Activated CD8-positive, alpha-beta memory T cell treated with anti-CD3 and anti-CD28 coated beads for 36 hours (primary cell): ENCODE results near the gene SMYD2. TPM values are rescaled to one million over a fixed set of nuclear protein-coding genes. Genes with fewer than 3 reads are reported as not detected.

Experiments used
- CTCF ChIA-PET: fragments of 350-600 bp; sonication (Branson Sonifier 250); formaldehyde crosslinking; loops from one replicate; lab custom pipeline; 2021; ENCODE audit warnings: antibody characterized with exemption; lab: Charles Lee
- POLR2A ChIA-PET: fragments of 350-600 bp; sonication (Branson Sonifier 250); formaldehyde crosslinking; loops from one replicate; lab custom pipeline; 2021; ENCODE audit warnings: antibody characterized with exemption; lab: Charles Lee
- total RNA-seq, 2 experiments: library from RNA; stranded (reverse); gene quantifications; one replicate each; pipeline ENCODE4 v1.2.3, GENCODE V29; 2021

SMYD2 gene
- total RNA-seq, 2 experiments from 2014 or later = 30.0 to 32.4 TPM

DNA sequence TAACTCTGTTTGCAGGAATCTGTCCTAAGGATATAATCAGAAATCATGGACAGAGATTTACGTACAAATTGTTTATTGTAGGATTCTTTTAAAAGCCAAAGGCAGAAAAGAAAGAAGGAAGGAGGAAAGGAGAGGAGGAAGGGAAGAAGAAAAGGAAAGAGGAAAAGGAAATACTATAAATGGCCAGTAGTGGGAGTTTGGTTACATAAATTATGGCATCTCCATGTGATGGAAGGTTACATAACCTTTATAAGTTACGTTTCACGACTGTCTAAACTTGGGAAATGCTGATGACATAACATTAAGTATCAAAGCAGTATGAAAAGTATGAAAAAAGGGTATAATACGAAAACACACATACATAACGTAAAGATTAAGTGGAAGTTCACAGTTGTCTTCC, 39.0 kb downstream of the SMYD2 start:
- CTCF ChIA-PET = no interaction called here
- POLR2A ChIA-PET = no interaction called here

GRCh38 chr1:214321705-214322453, 40.9 kb downstream of the SMYD2 start:
- ChIA-PET CTCF (interaction anchor here (1.4 to 1.6 kb wide), 2 partner anchors 10 to 60 kb away, joined by 6 read pairs; no protein-coding TSS in a partner anchor), POLR2A (no interaction called here)

- ChIA-PET POLR2A (interaction anchor here (0.7 kb wide), 2 partner anchors 105 to 674 kb away, joined by 3 to 6 read pairs; no protein-coding TSS in a partner anchor), CTCF (interaction anchor here (0.6 to 8.3 kb wide), 3 partner anchors 64 to 1206 kb away, joined by 3 to 125 read pairs (median 8); no protein-coding TSS in a partner anchor)
Measured at GRCh38 chr1:214324896-214325800, 44.2 kb downstream of the SMYD2 start.

DNA sequence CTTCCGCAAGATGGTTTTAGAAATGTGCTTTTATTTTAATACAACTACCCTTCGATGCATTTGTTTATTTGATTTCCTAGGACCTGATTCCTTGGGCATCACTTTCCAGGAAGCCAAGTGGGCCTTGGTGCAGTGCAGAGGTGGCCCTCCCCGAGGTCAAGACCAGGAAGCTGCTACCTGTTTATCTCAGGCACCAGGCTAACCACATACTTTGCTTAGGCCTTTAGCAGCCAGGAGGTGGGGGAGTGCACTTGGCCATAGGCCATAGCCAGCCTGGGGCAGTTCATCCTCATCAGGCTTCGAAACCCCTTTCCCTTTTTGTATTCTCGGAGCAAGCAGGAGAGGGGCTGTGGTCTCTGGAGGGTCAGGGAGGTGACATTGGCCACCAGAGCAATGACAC, 45.4 kb downstream of the SMYD2 start:
- POLR2A ChIA-PET = no interaction called here
- CTCF ChIA-PET = interaction anchor here (1.7 to 8.3 kb wide), 2 partner anchors 55 to 66 kb away, joined by 5 to 125 read pairs; no protein-coding TSS in a partner anchor

- ChIA-PET CTCF (interaction anchor here (1.0 to 8.3 kb wide), 4 partner anchors 9 to 113 kb away, joined by 3 to 125 read pairs (median 6); no protein-coding TSS in a partner anchor), POLR2A (no interaction called here)
Measured at GRCh38 chr1:214327514-214327913, 46.6 kb downstream of the SMYD2 start.

DNA sequence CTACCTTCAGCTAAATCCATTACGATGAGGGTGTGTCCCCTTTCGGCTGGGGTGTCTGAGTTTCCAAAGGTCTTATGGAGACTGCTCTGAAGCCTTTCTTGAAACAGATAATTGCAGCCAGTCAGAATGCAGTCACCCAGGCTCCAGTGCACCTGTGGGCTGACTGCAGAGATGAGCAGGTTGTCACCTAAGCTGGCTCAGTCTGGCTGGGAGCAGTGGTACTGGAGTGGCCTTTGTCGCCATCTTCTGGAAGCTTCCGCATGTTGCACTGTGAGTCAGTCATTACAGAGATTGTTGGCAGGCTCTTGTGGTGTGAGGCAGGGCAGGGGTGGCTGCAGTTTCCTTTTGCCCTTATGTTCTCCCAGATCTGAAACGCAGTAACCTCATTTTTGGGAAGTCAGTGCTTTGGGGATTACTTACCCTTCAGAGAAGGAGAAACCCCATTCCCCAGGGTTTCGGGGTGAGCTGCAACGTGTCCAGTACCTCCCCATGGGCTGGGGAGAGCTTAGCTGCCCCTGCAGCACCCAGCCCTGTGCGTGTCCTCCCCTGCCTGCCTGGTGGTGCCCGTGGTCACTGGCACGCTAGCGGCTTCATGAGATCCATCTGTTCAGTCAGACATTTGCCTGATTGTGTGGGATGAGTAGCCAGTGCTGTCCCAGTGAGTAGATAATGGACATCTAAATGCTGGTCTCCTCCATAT, 48.0 kb downstream of the SMYD2 start:
- POLR2A ChIA-PET = no interaction called here
- CTCF ChIA-PET = interaction anchor here (0.5 to 8.3 kb wide), 11 partner anchors 10 to 169 kb away, joined by 3 to 125 read pairs (median 3); partner anchors contain the start of gene SMYD2

DNA sequence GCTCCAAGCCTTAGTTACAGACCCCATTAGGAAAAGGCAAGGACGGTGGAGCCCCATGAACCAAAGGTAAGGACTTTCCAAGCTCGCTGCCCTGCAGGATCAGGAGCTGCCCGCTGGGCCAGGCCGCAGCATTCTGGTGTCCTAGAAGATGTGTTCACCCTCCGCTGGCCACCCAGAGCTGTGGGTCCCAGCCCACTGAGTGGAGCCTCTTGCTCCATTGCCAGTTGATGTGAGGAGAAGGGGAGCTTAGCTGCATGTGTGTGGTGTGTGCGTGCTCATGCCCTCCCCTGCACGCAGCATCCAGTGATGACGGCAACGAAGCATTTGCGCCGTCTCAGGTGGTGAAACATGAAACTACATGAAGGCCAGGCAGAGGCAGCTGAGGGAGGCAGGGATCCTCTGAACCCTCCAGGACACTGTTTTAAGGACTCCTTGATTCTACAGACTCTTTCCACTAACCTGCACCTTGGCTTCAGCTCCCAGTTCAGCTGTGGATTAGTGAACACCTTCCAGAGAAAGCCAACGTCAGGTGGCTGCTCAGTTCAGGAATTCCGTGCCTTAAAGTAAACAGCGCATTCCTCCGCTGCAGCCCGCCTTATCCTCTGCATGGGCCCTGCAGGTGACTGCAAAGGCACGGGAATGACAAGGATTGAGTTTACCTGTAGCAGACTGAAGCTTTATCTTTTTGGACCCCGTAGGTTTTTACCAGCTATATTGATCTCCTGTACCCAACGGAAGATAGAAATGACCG, 48.7 kb downstream of the SMYD2 start:
- POLR2A ChIA-PET = no interaction called here
- CTCF ChIA-PET = interaction anchor here (0.5 to 8.3 kb wide), 11 partner anchors 13 to 168 kb away, joined by 3 to 125 read pairs (median 3); partner anchors contain the start of gene SMYD2

- ChIA-PET CTCF (interaction anchor here (0.7 to 8.3 kb wide), 3 partner anchors 43 to 70 kb away, joined by 3 to 125 read pairs (median 5); no protein-coding TSS in a partner anchor), POLR2A (no interaction called here)
Measured at GRCh38 chr1:214330222-214330621, 49.3 kb downstream of the SMYD2 start.

GRCh38 chr1:214330715-214331114, 49.8 kb downstream of the SMYD2 start:
- ChIA-PET CTCF (interaction anchor here (0.7 to 8.3 kb wide), 6 partner anchors 10 to 78 kb away, joined by 3 to 125 read pairs (median 6); no protein-coding TSS in a partner anchor), POLR2A (no interaction called here)

DNA sequence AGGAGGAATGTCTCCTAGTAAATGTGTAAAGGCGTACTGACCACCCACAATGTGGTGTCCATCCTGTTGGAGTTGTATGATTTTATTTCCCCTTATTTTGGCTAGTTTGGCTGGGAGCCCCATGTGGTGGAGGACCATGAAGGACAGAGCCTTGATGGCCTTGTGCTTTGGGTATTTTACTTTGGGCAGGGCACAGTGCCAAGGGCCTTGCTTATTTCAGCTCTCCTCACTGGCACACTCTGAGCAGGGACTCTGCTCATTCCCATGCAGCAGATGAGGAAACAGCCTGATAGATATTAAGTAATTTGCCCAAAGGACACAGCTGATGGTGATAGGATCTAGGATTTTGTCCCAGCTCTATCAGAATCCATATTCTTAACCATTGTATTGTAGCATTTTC, 50.2 kb downstream of the SMYD2 start:
- ChIA-PET POLR2A (no interaction called here), CTCF (interaction anchor here (1.0 to 8.3 kb wide), 8 partner anchors 9 to 78 kb away, joined by 3 to 125 read pairs (median 5); no protein-coding TSS in a partner anchor)

DNA sequence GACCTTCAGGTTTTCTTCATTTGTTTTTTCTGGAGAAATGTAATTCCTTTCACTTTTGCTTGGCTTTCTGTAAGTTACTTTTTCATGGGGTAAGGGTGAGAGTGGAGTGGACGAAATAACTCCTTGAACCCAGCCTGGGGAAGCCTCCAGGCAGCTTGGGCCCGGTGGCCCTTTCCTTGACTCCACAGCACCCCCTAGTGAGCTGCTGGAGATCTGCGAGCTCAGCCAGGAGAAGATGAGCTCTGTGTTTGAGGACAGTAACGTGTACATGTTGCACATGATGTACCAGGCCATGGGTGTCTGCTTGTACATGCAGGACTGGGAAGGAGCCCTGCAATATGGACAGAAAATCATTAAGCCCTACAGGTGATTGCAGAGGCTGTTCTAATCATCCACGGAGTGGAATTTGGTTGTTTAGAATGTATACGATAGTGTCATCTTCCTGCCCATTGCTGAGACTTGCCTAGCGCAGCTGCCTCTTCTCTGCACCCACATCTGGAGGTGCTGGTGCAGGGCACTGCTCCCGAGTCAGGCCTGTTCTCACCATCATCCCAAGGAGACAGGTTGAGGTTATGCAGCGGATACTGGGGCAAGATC, 51.0 kb downstream of the SMYD2 start:
- ChIA-PET POLR2A (no interaction called here), CTCF (interaction anchor here (0.9 to 8.3 kb wide), 17 partner anchors 9 to 123 kb away, joined by 3 to 125 read pairs (median 3); no protein-coding TSS in a partner anchor)

DNA sequence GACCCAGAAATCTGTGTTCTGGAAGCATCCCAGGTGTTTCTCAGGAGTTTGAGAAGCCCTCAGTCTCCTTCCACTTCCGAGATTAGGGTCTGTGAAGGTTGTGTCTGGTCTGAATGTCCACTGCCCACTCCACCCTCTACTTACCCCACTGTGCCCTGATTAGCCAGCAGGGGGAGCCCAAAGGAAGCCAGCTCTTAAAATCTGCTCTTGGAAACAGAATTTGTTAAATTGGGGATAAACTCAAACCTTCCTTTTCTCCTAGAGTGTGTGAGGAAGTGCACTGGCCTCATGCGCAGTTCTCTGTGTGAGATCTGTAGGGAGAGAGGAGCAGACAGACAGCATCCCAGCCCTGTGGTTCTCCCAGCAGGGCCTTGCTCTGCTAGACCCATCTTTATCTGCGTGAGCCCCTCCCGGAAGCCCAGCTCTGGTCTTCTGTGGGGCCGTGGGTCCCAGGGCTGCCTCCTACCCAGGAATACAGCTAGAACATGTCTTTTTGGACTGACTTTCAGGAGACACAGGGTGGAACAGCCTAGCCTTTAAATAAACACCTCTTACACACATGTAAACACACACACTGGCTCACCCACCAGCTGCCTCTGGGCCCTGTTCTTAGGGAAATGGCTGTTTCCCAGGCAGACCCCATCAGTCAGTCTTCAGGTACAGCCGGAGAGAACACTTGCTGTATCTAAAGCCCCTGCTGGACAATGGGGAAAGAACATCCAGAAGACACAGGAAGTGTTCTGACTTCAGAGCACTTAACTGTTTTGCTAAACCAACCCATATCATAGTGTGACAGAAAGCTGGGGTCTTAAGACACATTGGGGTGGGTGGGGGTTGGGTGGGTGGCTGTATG, 52.2 kb downstream of the SMYD2 start:
- POLR2A ChIA-PET = no interaction called here
- CTCF ChIA-PET = interaction anchor here (0.6 to 8.3 kb wide), 11 partner anchors 20 to 252 kb away, joined by 3 to 125 read pairs (median 4); no protein-coding TSS in a partner anchor

GRCh38 chr1:214335567-214335966, 54.6 kb downstream of the SMYD2 start:
- ChIA-PET CTCF (no interaction called here), POLR2A (no interaction called here)

DNA sequence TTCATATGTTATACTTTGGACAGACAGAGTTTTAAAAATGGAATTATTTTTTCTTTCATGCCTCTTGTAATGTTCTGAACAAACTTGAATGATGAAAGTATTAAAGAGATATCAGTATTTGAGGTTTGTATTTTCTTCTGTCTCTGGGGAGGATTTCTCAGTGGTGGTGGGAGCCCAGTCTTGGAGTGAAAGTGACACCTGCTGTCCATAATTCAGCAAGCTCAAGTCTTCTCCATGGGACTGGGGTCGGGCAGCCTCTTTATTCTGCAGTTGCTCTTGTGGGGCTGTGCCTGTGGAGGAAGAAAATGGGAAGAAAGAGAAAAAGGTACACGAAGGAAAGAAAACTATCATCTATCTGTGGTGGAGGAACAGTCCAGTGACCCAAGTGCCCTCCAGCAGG, 56.1 kb downstream of the SMYD2 start:
- ChIA-PET CTCF (no interaction called here), POLR2A (no interaction called here)

GRCh38 chr1:214337511-214337910, 56.6 kb downstream of the SMYD2 start:
- ChIA-PET CTCF (no interaction called here), POLR2A (no interaction called here)

GRCh38 chr1:214338212-214338611, 57.3 kb downstream of the SMYD2 start:
- ChIA-PET CTCF (no interaction called here), POLR2A (no interaction called here)

- ChIA-PET POLR2A (no interaction called here), CTCF (interaction anchor here (1.7 to 2.6 kb wide), 2 partner anchors 10 to 12 kb away, joined by 5 to 7 read pairs; no protein-coding TSS in a partner anchor)
Measured at GRCh38 chr1:214341459-214341858, 60.5 kb downstream of the SMYD2 start.
